GM21526 (cell line): ENCODE measurements around the gene MRPS11.
A peak's percentile ranks its signal among the peaks of the same experiment; 100 is the strongest.
"Not testable (repeated sequence)": the region's sequence is repeated elsewhere in the genome, so short reads cannot be mapped to it uniquely, and the experiment has no call there.

ENCODE experiments used
- ATAC-seq: cut with Tn5 transposase; IDR thresholded peaks from one replicate; pipeline ENCODE4 v1.9.1; 2021; ENCODE audit warnings: moderate library complexity; ENCODE audit not compliant: unreplicated experiment, low FRiP score

MRPS11 gene

GRCh38 chr15:88467073-88467934 lies at the start of gene MRPS11, which contains the start of gene MRPL46:
MRPS11 (plus strand) TSS chr15:88467708; CDS start chr15:88467718, 10 bp downstream.
MRPL46 (minus strand) TSS chr15:88467388; CDS start chr15:88467377, 11 bp downstream.
- ATAC-seq, result peak; percentile 83

- no peak for ATAC-seq
These were observed 47.7 kb upstream of the MRPS11 start for GRCh38 chr15:88419830-88420229.

- ATAC-seq, result no peak
These were observed 44.2 kb upstream of the MRPS11 start for GRCh38 chr15:88423331-88423730.

- ATAC-seq, result no peak
These were observed 41.2 kb upstream of the MRPS11 start for GRCh38 chr15:88426304-88426703.

GRCh38 chr15:88428053-88428452 lies 39.5 kb upstream of the MRPS11 start:
- no peak for ATAC-seq

- no peak for ATAC-seq
These were observed 38.5 kb upstream of the MRPS11 start for GRCh38 chr15:88428805-88429605.

GRCh38 chr15:88430051-88430450 lies 37.5 kb upstream of the MRPS11 start:
- no peak for ATAC-seq

- ATAC-seq, result no peak
These were observed 36.1 kb upstream of the MRPS11 start for GRCh38 chr15:88431441-88431840.

GRCh38 chr15:88433046-88433685 lies 34.3 kb upstream of the MRPS11 start:
- no peak for ATAC-seq

GRCh38 chr15:88434106-88434505 lies 33.4 kb upstream of the MRPS11 start:
- ATAC-seq, result not testable (repeated sequence)

- no peak for ATAC-seq
These were observed 29.3 kb upstream of the MRPS11 start for GRCh38 chr15:88438181-88438580.

GRCh38 chr15:88440021-88440420 lies 27.5 kb upstream of the MRPS11 start:
- ATAC-seq, result no peak

- no peak for ATAC-seq
These were observed 26.3 kb upstream of the MRPS11 start for GRCh38 chr15:88441076-88441730.

- no peak for ATAC-seq
These were observed 20.3 kb upstream of the MRPS11 start for GRCh38 chr15:88447206-88447605.

- no peak for ATAC-seq
These were observed 19.8 kb upstream of the MRPS11 start for GRCh38 chr15:88447741-88448140.

GRCh38 chr15:88448991-88449461 lies 18.5 kb upstream of the MRPS11 start:
- ATAC-seq, result no peak

- ATAC-seq, result no peak
These were observed 17.9 kb upstream of the MRPS11 start for GRCh38 chr15:88449581-88449980.

- ATAC-seq, result no peak
These were observed 17.2 kb upstream of the MRPS11 start for GRCh38 chr15:88450125-88450798.

GRCh38 chr15:88453651-88454050 lies 13.9 kb upstream of the MRPS11 start:
- ATAC-seq, result no peak

GRCh38 chr15:88454236-88454635 lies 13.3 kb upstream of the MRPS11 start:
- ATAC-seq, result no peak
